GM10248 (cell line): ENCODE results near the gene FEM1C.

Experiments
- CTCF ChIA-PET: fragments of 300-600 bp; sonication (Branson Sonifier 250); formaldehyde crosslinking; extraction: SDS; loops from one replicate; lab custom pipeline; 2021; ENCODE audit warnings: antibody characterized with exemption; lab: Yijun Ruan, JAX
- POLR2A ChIA-PET: fragments of 350-650 bp; sonication (Branson Sonifier 250); formaldehyde crosslinking; extraction: SDS; loops from one replicate; lab custom pipeline; 2020; ENCODE audit warnings: antibody characterized with exemption; lab: Yijun Ruan, JAX
- DNase-seq: peaks from one replicate; pipeline ENCODE4 v3.0.0; 2012; ENCODE audit errors: extremely low spot score
- TF ChIP-seq, protein P1 (sequence below): IDR thresholded peaks from 2 replicates; pipeline ENCODE4 v1.5.1; 2012; ENCODE audit warnings: mild to moderate bottlenecking, low read depth; ENCODE audit errors: extremely low read depth, missing control alignments, control extremely low read depth

The FEM1C gene

GRCh38 chr5:115507681-115508080 lies 36.9 kb downstream of the FEM1C start:
- TF ChIP-seq, protein P1, sequence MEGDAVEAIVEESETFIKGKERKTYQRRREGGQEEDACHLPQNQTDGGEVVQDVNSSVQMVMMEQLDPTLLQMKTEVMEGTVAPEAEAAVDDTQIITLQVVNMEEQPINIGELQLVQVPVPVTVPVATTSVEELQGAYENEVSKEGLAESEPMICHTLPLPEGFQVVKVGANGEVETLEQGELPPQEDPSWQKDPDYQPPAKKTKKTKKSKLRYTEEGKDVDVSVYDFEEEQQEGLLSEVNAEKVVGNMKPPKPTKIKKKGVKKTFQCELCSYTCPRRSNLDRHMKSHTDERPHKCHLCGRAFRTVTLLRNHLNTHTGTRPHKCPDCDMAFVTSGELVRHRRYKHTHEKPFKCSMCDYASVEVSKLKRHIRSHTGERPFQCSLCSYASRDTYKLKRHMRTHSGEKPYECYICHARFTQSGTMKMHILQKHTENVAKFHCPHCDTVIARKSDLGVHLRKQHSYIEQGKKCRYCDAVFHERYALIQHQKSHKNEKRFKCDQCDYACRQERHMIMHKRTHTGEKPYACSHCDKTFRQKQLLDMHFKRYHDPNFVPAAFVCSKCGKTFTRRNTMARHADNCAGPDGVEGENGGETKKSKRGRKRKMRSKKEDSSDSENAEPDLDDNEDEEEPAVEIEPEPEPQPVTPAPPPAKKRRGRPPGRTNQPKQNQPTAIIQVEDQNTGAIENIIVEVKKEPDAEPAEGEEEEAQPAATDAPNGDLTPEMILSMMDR: no peak
- no peak for DNase-seq
- ChIA-PET CTCF (interaction anchor here (0.6 to 2.0 kb wide), 10 partner anchors 8 to 197 kb away, joined by 3 to 8 read pairs (median 4); no protein-coding TSS in a partner anchor), POLR2A (no interaction called here)

DNA sequence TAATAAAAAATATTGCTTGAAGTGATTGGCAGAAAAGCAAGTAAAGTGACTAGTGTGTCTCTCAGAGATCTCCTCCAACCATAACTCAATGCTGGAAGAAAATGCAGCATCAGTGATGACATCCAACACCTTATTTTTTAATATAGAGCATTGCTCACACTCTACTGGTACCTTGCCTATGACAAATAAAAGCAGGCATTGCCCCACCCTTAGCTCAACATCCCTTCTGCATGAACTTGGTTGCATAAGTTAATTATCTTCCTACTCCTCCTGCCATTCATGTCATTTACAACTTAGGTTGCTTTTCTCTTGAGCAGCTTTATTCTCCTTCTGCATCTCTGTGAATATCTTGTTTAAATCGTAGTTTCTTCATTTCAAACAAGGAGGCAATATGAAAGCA lies 41.2 kb downstream of the FEM1C start:
- ChIA-PET POLR2A (no interaction called here), CTCF (interaction anchor here (0.7 to 2.0 kb wide), 3 partner anchors 12 to 21 kb away, joined by 3 to 6 read pairs (median 5); no protein-coding TSS in a partner anchor)
- DNase-seq: no peak
- TF ChIP-seq, protein P1: no peak

- CTCF ChIA-PET: interaction anchor here (0.7 to 1.1 kb wide), 4 partner anchors 9 to 11 kb away, joined by 3 to 4 read pairs (median 3); no protein-coding TSS in a partner anchor
Observed at GRCh38 chr5:115501464-115502210, 42.9 kb downstream of the FEM1C start.

DNA sequence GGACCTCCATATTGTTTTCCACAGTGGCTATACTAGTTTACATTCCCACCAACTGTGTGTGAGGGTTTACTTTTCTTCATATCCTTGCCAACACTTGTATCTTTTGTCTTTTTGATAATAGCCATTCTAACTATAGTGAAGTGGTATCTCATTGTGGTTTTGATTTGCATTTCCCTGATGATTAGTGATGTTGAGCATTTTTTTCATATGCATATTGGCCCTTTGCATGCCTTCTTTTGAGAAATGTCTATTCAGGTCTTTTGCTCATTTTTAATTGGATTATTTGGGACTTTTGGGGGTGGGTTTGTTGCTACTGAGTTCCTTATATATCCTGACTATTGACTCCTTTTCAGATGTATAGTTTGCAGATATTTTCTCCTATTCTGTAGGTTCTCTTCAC lies 44.4 kb downstream of the FEM1C start:
- DNase-seq: no peak
- ChIA-PET POLR2A (no interaction called here), CTCF (no interaction called here)
- TF ChIP-seq, protein P1: no peak

More at GRCh38 chr5:115501464-115502210, 42.9 kb downstream of the FEM1C start:
- TF ChIP-seq, protein P1: no peak
- POLR2A ChIA-PET: no interaction called here
- DNase-seq: no peak

DNA sequence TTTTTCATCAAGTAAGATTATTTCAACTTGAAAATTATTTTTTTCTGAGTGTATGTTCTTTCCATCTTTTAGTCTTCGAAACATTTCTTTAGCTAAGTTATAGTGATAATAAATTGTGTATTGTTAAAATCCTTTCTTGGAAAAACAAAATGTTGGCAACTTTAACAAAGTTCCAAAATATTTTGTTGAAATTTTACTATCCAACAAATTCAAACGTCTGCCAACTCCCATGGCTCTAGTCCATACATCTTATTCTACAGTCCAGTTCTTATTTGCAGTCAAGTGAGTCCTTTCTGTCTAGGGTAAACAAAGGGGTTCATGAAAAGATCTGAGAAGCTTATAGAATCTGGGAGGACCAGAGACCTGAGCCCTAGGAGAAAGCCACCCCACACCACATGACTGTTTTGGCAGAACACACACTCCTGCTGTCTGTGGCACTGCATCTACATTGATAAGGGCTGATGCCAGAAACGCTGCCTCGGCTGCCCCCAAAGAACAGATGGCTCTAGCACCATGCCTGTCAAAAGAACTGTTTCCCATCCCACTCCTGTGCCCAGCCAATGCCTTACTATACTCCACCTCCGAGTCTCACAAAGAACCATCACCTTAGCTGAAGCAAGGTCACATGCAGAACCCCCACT lies 47.5 kb downstream of the FEM1C start:
- no peak for DNase-seq
- ChIA-PET POLR2A (no interaction called here), CTCF (interaction anchor here (1.0 to 2.9 kb wide), 9 partner anchors 8 to 148 kb away, joined by 3 to 8 read pairs (median 3); no protein-coding TSS in a partner anchor)
- TF ChIP-seq, protein P1: no peak

DNA sequence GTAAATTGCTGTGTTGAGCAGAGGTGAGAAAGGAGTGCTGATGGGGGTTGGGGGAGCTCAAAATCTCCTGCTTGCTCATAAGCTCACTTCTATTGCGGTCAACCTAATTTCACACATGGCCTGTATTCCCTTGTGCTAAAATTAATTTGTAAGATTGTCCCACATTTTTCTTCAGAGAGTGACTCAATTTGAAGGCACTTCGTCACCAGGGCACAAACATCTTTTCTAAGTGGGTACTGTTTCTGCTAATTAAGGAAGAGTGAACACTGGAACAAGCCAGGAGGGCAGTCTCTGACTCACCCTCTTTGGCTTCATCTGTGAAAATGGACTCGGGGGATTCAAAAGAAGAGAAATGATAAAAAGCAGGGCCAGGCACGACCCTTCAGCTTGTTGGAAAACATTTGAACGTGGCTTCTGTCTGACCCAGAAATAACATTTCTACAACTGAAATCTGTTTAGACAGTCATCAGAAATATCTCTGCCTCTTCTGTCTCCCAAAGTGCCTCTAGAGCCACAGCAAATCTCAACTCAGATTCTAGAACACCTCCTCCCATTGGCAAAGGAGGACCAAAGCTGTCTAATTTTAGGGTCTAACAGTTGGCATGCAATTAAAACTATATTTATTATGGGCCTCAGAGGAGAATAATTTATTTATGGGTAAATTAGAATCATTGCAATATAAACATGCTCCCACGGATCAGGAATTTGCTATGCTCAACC lies 49.8 kb downstream of the FEM1C start:
- ChIA-PET CTCF (interaction anchor here (0.9 to 1.2 kb wide), 3 partner anchors 9 to 13 kb away, joined by 3 to 5 read pairs (median 3); no protein-coding TSS in a partner anchor), POLR2A (no interaction called here)
- TF ChIP-seq, protein P1: no peak
- DNase-seq: no peak
